ENCODE results near the gene PTPRB. TPM values are rescaled to one million over a fixed set of nuclear protein-coding genes. Genes with fewer than 3 reads are reported as not detected.

Gene PTPRB
- total RNA-seq, 2 donors from 2014 or later = 22.0 to 26.1 TPM

DNA sequence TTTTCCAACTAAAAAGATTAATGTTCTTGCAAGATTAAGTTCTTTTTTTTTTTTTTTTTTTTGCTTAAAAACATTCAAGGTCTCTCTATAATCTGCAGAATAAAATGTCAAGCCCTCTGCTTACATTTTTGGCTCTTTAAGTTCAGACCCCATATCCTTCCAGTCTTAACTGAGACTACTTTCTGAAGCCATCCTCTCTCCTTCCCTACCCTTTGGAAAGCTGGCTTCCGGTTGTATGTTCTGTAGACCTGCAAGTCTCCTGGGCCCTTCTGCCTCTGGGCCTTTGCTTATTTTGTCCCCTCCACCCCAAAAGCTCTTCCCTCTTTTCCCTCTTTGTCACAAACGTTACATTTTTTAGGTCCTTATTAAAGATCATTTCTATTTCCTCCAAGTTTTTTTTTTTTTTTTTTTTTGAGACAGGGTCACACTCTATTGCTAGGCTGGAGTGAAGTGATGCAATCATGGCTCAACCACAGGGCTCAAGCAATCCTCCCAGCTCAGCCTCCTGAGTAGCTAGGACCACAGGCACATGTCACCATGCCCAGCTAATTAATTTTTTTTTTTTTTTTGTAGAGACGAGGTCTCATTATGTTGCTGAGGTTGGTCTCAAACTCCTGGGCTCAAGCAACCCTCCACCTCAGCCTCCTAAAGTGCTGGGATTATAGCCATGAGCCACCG, 46.5 kb downstream of the PTPRB start:
- H3K27ac ChIP-seq = no peak overlapping the region
- DNase-seq (ENCODE audit: low spot score) = no peak
- no peak overlapping the region for H3K4me3 ChIP-seq
- H3K9me3 ChIP-seq = no peaks in the 10 kb centered on the region
- TF ChIP-seq, protein P1, sequence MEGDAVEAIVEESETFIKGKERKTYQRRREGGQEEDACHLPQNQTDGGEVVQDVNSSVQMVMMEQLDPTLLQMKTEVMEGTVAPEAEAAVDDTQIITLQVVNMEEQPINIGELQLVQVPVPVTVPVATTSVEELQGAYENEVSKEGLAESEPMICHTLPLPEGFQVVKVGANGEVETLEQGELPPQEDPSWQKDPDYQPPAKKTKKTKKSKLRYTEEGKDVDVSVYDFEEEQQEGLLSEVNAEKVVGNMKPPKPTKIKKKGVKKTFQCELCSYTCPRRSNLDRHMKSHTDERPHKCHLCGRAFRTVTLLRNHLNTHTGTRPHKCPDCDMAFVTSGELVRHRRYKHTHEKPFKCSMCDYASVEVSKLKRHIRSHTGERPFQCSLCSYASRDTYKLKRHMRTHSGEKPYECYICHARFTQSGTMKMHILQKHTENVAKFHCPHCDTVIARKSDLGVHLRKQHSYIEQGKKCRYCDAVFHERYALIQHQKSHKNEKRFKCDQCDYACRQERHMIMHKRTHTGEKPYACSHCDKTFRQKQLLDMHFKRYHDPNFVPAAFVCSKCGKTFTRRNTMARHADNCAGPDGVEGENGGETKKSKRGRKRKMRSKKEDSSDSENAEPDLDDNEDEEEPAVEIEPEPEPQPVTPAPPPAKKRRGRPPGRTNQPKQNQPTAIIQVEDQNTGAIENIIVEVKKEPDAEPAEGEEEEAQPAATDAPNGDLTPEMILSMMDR (IDR thresholded peaks at IDR 0.05) = no peak
- H3K27me3 ChIP-seq = no peaks in the 10 kb centered on the region
- H3K36me3 ChIP-seq = no peaks in the 10 kb centered on the region
- H3K4me1 ChIP-seq = no peaks in the 10 kb centered on the region

DNA sequence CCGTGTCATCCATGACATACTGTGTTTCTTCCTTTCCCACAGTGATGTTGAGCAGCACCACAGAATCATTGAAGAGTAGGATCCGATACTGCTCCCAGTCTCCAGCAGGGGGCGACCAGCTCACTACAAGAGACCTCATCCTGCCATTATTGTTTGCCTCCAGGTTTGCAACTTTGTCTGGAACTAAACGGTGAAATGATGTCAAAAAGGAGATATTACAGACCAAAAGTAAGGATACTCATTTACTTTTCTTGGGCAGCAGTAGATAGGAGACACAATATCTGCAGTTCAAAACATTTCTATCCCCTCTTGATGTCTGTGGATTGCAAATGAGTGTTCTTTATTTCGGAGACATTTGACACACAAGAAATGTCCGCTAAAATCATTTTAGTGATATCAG, 47.2 kb downstream of the PTPRB start:
- no peak overlapping the region for H3K27ac ChIP-seq
- H3K27me3 ChIP-seq = no peaks in the 10 kb centered on the region
- H3K4me1 ChIP-seq = no peaks in the 10 kb centered on the region
- peak; percentile 85 for DNase-seq (ENCODE audit: low spot score)
- peaks cover 0 to 2% of the 10 kb centered on the region in 2 donors for H3K9me3 ChIP-seq
- TF ChIP-seq, protein P1 (IDR thresholded peaks at IDR 0.05) = peak; percentile 83 to 86
- no peaks in the 10 kb centered on the region for H3K36me3 ChIP-seq
- H3K4me3 ChIP-seq = no peak overlapping the region

DNA sequence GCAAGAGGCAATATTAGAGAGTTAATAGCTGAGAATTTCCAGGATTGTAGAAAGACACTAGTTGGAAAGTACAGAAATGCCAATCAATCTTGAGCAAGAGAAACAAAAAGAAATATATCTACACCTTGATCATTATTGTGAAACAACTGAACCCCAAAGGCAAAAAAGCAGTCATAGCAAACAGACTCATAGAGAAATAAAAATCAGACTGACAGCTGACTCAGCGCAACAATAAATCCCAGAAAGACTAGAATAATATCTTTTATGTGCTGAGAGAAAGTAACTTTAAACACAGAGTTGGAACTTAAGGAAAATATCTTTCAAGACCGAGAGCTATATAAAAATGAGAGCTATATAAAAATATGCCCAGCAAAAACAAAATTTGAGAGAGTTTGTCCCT, 52.9 kb downstream of the PTPRB start:
- Histone ChIP-seq H3K4me1 (no peaks in the 10 kb centered on the region), H3K9me3 (peaks cover 0 to 15% of the 10 kb centered on the region in 2 donors), H3K36me3 (no peaks in the 10 kb centered on the region), H3K27ac (no peak overlapping the region), H3K4me3 (no peak overlapping the region), H3K27me3 (no peaks in the 10 kb centered on the region)
- DNase-seq (ENCODE audit: low spot score) = no peak
- TF ChIP-seq, protein P1 (IDR thresholded peaks at IDR 0.05) = no peak

DNA sequence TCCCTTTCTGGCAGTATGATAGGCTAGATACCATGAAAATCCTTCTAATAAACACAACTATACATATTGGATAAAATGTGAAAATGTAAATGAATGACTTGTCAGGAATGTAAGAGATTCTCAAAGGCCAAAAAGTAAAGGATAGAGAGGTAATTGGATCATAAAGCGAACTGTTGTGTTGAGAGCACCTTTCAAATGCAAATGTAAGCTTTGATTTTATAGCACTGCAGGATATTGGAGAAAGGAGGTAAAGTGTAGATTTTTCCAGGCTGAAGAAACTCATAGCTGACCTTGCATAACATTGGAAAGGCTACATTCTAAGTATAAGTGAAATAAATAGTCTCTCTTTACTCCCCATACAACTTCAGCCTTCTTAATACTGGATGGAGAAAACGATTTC, 54.0 kb downstream of the PTPRB start:
- TF ChIP-seq, protein P1 (IDR thresholded peaks at IDR 0.05) = no peak

DNA sequence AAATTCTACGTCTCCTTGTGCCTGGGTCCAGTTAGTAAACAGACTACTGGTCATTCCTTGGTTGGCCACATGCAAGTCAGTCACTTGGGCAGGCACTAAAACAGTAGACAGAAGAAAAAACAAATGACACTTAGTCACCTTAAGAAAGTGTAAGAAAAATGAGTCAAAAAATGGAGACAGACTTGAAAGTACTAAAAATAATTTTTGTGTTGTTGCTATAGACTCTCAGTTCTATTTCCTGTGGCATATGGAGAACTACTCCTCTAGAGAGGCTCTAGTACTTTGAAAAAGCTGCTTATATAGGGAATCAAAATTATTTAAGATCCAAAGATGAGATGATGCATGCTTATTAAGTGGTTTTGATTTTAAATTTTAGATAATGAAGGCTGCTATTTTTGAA, 56.0 kb downstream of the PTPRB start:
- Histone ChIP-seq H3K4me1 (peaks cover 0 to 7% of the 10 kb centered on the region in 2 donors), H3K27ac (no peak overlapping the region), H3K4me3 (no peak overlapping the region), H3K9me3 (peaks cover 0 to 15% of the 10 kb centered on the region in 2 donors), H3K36me3 (no peaks in the 10 kb centered on the region), H3K27me3 (no peaks in the 10 kb centered on the region)
- TF ChIP-seq, protein P1 (IDR thresholded peaks at IDR 0.05) = no peak
- DNase-seq (ENCODE audit: low spot score) = no peak

More for the DNA sequence above, 54.0 kb downstream of the PTPRB start:
- Histone ChIP-seq H3K4me1 (no peaks in the 10 kb centered on the region), H3K4me3 (no peak overlapping the region), H3K9me3 (peaks cover 0 to 15% of the 10 kb centered on the region in 2 donors), H3K27me3 (no peaks in the 10 kb centered on the region), H3K27ac (no peak overlapping the region), H3K36me3 (no peaks in the 10 kb centered on the region)
- no peak for DNase-seq (ENCODE audit: low spot score)

DNA sequence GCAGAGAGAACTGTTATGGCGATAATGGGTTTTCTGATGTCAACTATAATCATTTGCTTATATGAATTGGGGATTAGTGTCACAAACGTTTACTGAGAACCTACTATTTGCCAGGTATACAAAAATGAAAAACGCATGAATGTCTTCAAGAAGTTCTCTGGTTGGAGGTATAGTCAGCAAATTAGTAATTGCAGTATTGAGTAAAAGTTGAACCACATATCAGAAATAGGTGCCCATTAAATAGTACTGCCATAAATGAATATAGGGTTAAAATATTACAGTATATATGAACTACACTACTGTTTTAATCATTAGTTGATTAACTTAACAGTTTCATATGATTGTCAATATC, 60.0 kb downstream of the PTPRB start:
- TF ChIP-seq, protein P1 (IDR thresholded peaks at IDR 0.05) = no peak
- Histone ChIP-seq H3K27ac (no peak overlapping the region), H3K36me3 (no peaks in the 10 kb centered on the region), H3K27me3 (no peaks in the 10 kb centered on the region), H3K4me1 (peaks cover 0 to 7% of the 10 kb centered on the region in 2 donors), H3K9me3 (no peaks in the 10 kb centered on the region), H3K4me3 (no peak overlapping the region)
- no peak for DNase-seq (ENCODE audit: low spot score)
